HEK293 (cell line): ENCODE results near the gene RNF40.

Source experiments
- GLI4 ChIP-seq: fragments of 450-650 bp; formaldehyde crosslinking; IDR thresholded peaks from 2 replicates; pipeline ENCODE4 v1.5.1; 2016; ENCODE audit warnings: missing biosample characterization, missing genetic modification characterization
- RBAK ChIP-seq: fragments of 450-650 bp; formaldehyde crosslinking; IDR thresholded peaks from 2 replicates; pipeline ENCODE4 v1.5.1; 2016; ENCODE audit warnings: missing biosample characterization, missing genetic modification characterization
- SP2 ChIP-seq: fragments of 450-650 bp; formaldehyde crosslinking; IDR thresholded peaks from 2 replicates; pipeline ENCODE4 v1.5.1; 2016; ENCODE audit warnings: missing biosample characterization, missing genetic modification characterization
- ZNF169 ChIP-seq: fragments of 450-650 bp; formaldehyde crosslinking; IDR thresholded peaks from 2 replicates; pipeline ENCODE4 v1.5.1; 2016; ENCODE audit warnings: missing biosample characterization, missing genetic modification characterization
- ZNF174 ChIP-seq: fragments of 450-650 bp; formaldehyde crosslinking; IDR thresholded peaks from 2 replicates; pipeline ENCODE4 v1.5.0; 2017; ENCODE audit warnings: missing biosample characterization, mild to moderate bottlenecking, missing genetic modification characterization
- ZNF2 ChIP-seq: fragments of 450-650 bp; formaldehyde crosslinking; IDR thresholded peaks from 2 replicates; pipeline ENCODE4 v1.5.1; 2016; ENCODE audit warnings: missing biosample characterization, missing genetic modification characterization
- ZNF23 ChIP-seq: fragments of 450-650 bp; formaldehyde crosslinking; IDR thresholded peaks from 2 replicates; pipeline ENCODE4 v1.5.1; 2016; ENCODE audit warnings: missing biosample characterization, missing genetic modification characterization, borderline replicate concordance
- ZNF302 ChIP-seq: fragments of 450-650 bp; formaldehyde crosslinking; IDR thresholded peaks from 2 replicates; pipeline ENCODE4 v1.5.1; 2016; ENCODE audit warnings: missing biosample characterization, missing genetic modification characterization, low read depth
- ZNF404 ChIP-seq: fragments of 450-650 bp; formaldehyde crosslinking; IDR thresholded peaks from 2 replicates; pipeline ENCODE4 v1.5.1; 2017; ENCODE audit warnings: missing biosample characterization, missing genetic modification characterization
- ZNF529 ChIP-seq: fragments of 450-650 bp; formaldehyde crosslinking; IDR thresholded peaks from 2 replicates; pipeline ENCODE4 v1.5.1; 2017; ENCODE audit warnings: missing genetic modification characterization, missing biosample characterization; ENCODE audit not compliant: insufficient replicate concordance
- ZNF544 ChIP-seq: fragments of 450-650 bp; formaldehyde crosslinking; IDR thresholded peaks from 2 replicates; pipeline ENCODE4 v1.5.0; 2017; ENCODE audit warnings: missing biosample characterization, missing genetic modification characterization
- ZNF621 ChIP-seq: fragments of 450-650 bp; formaldehyde crosslinking; IDR thresholded peaks from 2 replicates; pipeline ENCODE4 v1.5.1; 2017; ENCODE audit warnings: missing biosample characterization, missing genetic modification characterization
- ZNF623 ChIP-seq: fragments of 450-650 bp; formaldehyde crosslinking; IDR thresholded peaks from 2 replicates; pipeline ENCODE4 v1.5.1; 2016; ENCODE audit warnings: missing biosample characterization, missing genetic modification characterization
- ZNF76 ChIP-seq: fragments of 450-650 bp; formaldehyde crosslinking; IDR thresholded peaks from 2 replicates; pipeline ENCODE4; 2016; ENCODE audit warnings: low read depth, missing biosample characterization, missing genetic modification characterization, borderline replicate concordance
- ZNF777 ChIP-seq: fragments of 450-650 bp; formaldehyde crosslinking; IDR thresholded peaks from 2 replicates; pipeline ENCODE4 v1.5.1; 2017; ENCODE audit warnings: missing biosample characterization, missing genetic modification characterization, borderline replicate concordance
- TF ChIP-seq, protein P1 (sequence below): fragments of 450-650 bp; formaldehyde crosslinking; conservative IDR thresholded peaks from 2 replicates; pipeline ENCODE4 v1.5.1; 2016; ENCODE audit warnings: low read depth, missing biosample characterization, missing genetic modification characterization
- TF ChIP-seq, protein P2 (sequence below): fragments of 450-650 bp; formaldehyde crosslinking; IDR thresholded peaks from 2 replicates; pipeline ENCODE4 v1.5.1; 2017; ENCODE audit warnings: missing biosample characterization, missing genetic modification characterization
- TF ChIP-seq, protein P3 (sequence below): fragments of 450-650 bp; formaldehyde crosslinking; IDR thresholded peaks from 2 replicates; pipeline ENCODE4 v1.5.1; 2016; ENCODE audit warnings: missing biosample characterization, missing genetic modification characterization, low read depth
- TF ChIP-seq, protein P4 (sequence below): fragments of 450-650 bp; formaldehyde crosslinking; IDR thresholded peaks from 2 replicates; pipeline ENCODE4 v1.5.1; 2017; ENCODE audit warnings: missing biosample characterization, missing genetic modification characterization
- TF ChIP-seq, protein P5 (sequence below): fragments of 450-650 bp; formaldehyde crosslinking; IDR thresholded peaks from 2 replicates; pipeline ENCODE4 v1.5.1; 2017; ENCODE audit warnings: missing biosample characterization, missing genetic modification characterization
- TF ChIP-seq, protein P6 (sequence below): fragments of 450-650 bp; formaldehyde crosslinking; IDR thresholded peaks from 2 replicates; pipeline ENCODE4 v1.5.1; 2016; ENCODE audit warnings: missing biosample characterization, missing genetic modification characterization
- TF ChIP-seq, protein P7 (sequence below): fragments of 450-650 bp; formaldehyde crosslinking; IDR thresholded peaks from 2 replicates; pipeline ENCODE4 v1.5.1; 2016; ENCODE audit warnings: missing biosample characterization, missing genetic modification characterization
- TF ChIP-seq, protein P8 (sequence below): fragments of 450-650 bp; formaldehyde crosslinking; IDR thresholded peaks from 2 replicates; pipeline ENCODE4 v1.5.1; 2016; ENCODE audit warnings: missing biosample characterization, missing genetic modification characterization

RNF40 gene

DNA sequence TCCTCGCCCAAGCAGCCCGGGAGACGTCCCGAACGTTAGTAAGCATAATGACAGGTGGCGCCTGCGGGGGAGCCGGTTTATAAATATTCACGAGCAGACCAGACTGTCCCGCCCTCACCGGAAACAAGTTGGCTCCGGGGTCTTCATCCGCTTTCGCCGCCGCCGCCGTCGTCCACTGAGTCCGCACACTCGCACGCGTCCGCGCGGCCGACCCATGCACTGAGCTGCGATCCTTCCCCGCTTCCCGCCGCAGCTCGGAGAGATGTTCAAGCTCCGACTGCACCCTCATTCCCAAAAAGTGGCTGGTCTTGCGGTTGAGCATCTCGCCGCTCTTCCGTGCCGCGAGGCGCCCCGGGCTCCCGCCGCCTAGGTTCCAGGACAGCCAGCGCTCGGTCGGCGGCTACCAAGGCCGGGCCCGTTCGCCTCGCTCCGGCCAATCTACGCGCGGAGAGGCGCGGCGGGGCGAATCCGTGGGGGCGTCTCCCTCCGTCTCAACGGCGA, 645 bp upstream of the RNF40 start (continued):
- TF ChIP-seq, protein P1, sequence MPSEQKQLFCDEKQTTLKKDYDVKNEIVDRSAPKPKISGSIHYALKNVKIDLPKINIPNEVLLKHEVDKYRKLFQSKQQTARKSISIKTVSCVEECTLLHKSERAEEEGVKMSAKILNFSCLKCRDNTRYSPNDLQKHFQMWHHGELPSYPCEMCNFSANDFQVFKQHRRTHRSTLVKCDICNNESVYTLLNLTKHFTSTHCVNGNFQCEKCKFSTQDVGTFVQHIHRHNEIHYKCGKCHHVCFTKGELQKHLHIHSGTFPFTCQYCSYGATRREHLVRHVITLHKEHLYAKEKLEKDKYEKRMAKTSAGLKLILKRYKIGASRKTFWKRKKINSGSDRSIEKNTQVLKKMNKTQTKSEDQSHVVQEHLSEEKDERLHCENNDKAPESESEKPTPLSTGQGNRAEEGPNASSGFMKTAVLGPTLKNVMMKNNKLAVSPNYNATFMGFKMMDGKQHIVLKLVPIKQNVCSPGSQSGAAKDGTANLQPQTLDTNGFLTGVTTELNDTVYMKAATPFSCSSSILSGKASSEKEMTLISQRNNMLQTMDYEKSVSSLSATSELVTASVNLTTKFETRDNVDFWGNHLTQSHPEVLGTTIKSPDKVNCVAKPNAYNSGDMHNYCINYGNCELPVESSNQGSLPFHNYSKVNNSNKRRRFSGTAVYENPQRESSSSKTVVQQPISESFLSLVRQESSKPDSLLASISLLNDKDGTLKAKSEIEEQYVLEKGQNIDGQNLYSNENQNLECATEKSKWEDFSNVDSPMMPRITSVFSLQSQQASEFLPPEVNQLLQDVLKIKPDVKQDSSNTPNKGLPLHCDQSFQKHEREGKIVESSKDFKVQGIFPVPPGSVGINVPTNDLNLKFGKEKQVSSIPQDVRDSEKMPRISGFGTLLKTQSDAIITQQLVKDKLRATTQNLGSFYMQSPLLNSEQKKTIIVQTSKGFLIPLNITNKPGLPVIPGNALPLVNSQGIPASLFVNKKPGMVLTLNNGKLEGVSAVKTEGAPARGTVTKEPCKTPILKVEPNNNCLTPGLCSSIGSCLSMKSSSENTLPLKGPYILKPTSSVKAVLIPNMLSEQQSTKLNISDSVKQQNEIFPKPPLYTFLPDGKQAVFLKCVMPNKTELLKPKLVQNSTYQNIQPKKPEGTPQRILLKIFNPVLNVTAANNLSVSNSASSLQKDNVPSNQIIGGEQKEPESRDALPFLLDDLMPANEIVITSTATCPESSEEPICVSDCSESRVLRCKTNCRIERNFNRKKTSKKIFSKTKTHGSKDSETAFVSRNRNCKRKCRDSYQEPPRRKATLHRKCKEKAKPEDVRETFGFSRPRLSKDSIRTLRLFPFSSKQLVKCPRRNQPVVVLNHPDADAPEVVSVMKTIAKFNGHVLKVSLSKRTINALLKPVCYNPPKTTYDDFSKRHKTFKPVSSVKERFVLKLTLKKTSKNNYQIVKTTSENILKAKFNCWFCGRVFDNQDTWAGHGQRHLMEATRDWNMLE = no peak
- TF ChIP-seq SP2 (tag by site-specific recombination) (no peak), ZNF76 (tag by site-specific recombination) (no peak; the same call in 1 of the 2 replicates), ZNF404 (tag by site-specific recombination) (no peak), ZNF623 (no peak; the same call in 1 of the 2 replicates), ZNF2 (peak; percentile 72; the same call in 1 of the 2 replicates), ZNF529 (tag by site-specific recombination) (no peak), ZNF777 (tag by site-specific recombination) (peak; percentile 76; the same call in 1 of the 2 replicates), ZNF174 (tag by site-specific recombination) (no peak), ZNF169 (0 out of 2 replicates have a peak, but pooled peaks have one; percentile 71), ZNF621 (tag by site-specific recombination) (no peak), ZNF544 (tag by site-specific recombination) (no peak), ZNF302 (no peak), RBAK (no peak), ZNF23 (tag by site-specific recombination) (no peak), GLI4 (tag by site-specific recombination) (no peak)
- TF ChIP-seq, protein P2, sequence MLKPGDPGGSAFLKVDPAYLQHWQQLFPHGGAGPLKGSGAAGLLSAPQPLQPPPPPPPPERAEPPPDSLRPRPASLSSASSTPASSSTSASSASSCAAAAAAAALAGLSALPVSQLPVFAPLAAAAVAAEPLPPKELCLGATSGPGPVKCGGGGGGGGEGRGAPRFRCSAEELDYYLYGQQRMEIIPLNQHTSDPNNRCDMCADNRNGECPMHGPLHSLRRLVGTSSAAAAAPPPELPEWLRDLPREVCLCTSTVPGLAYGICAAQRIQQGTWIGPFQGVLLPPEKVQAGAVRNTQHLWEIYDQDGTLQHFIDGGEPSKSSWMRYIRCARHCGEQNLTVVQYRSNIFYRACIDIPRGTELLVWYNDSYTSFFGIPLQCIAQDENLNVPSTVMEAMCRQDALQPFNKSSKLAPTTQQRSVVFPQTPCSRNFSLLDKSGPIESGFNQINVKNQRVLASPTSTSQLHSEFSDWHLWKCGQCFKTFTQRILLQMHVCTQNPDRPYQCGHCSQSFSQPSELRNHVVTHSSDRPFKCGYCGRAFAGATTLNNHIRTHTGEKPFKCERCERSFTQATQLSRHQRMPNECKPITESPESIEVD (tag by site-specific recombination) = no peak
- TF ChIP-seq, protein P3, sequence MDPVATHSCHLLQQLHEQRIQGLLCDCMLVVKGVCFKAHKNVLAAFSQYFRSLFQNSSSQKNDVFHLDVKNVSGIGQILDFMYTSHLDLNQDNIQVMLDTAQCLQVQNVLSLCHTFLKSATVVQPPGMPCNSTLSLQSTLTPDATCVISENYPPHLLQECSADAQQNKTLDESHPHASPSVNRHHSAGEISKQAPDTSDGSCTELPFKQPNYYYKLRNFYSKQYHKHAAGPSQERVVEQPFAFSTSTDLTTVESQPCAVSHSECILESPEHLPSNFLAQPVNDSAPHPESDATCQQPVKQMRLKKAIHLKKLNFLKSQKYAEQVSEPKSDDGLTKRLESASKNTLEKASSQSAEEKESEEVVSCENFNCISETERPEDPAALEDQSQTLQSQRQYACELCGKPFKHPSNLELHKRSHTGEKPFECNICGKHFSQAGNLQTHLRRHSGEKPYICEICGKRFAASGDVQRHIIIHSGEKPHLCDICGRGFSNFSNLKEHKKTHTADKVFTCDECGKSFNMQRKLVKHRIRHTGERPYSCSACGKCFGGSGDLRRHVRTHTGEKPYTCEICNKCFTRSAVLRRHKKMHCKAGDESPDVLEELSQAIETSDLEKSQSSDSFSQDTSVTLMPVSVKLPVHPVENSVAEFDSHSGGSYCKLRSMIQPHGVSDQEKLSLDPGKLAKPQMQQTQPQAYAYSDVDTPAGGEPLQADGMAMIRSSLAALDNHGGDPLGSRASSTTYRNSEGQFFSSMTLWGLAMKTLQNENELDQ (tag by site-specific recombination) = no peak
- TF ChIP-seq, protein P4, sequence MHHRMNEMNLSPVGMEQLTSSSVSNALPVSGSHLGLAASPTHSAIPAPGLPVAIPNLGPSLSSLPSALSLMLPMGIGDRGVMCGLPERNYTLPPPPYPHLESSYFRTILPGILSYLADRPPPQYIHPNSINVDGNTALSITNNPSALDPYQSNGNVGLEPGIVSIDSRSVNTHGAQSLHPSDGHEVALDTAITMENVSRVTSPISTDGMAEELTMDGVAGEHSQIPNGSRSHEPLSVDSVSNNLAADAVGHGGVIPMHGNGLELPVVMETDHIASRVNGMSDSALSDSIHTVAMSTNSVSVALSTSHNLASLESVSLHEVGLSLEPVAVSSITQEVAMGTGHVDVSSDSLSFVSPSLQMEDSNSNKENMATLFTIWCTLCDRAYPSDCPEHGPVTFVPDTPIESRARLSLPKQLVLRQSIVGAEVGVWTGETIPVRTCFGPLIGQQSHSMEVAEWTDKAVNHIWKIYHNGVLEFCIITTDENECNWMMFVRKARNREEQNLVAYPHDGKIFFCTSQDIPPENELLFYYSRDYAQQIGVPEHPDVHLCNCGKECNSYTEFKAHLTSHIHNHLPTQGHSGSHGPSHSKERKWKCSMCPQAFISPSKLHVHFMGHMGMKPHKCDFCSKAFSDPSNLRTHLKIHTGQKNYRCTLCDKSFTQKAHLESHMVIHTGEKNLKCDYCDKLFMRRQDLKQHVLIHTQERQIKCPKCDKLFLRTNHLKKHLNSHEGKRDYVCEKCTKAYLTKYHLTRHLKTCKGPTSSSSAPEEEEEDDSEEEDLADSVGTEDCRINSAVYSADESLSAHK (tag by site-specific recombination) = no peak
- TF ChIP-seq, protein P5, sequence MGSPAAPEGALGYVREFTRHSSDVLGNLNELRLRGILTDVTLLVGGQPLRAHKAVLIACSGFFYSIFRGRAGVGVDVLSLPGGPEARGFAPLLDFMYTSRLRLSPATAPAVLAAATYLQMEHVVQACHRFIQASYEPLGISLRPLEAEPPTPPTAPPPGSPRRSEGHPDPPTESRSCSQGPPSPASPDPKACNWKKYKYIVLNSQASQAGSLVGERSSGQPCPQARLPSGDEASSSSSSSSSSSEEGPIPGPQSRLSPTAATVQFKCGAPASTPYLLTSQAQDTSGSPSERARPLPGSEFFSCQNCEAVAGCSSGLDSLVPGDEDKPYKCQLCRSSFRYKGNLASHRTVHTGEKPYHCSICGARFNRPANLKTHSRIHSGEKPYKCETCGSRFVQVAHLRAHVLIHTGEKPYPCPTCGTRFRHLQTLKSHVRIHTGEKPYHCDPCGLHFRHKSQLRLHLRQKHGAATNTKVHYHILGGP = no peak
- TF ChIP-seq, protein P6, sequence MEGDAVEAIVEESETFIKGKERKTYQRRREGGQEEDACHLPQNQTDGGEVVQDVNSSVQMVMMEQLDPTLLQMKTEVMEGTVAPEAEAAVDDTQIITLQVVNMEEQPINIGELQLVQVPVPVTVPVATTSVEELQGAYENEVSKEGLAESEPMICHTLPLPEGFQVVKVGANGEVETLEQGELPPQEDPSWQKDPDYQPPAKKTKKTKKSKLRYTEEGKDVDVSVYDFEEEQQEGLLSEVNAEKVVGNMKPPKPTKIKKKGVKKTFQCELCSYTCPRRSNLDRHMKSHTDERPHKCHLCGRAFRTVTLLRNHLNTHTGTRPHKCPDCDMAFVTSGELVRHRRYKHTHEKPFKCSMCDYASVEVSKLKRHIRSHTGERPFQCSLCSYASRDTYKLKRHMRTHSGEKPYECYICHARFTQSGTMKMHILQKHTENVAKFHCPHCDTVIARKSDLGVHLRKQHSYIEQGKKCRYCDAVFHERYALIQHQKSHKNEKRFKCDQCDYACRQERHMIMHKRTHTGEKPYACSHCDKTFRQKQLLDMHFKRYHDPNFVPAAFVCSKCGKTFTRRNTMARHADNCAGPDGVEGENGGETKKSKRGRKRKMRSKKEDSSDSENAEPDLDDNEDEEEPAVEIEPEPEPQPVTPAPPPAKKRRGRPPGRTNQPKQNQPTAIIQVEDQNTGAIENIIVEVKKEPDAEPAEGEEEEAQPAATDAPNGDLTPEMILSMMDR (tag by site-specific recombination) = no peak; the same call in none of the 2 replicates
- TF ChIP-seq, protein P7, sequence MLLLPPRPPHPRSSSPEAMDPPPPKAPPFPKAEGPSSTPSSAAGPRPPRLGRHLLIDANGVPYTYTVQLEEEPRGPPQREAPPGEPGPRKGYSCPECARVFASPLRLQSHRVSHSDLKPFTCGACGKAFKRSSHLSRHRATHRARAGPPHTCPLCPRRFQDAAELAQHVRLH = peak; percentile 56; the same call in 1 of the 2 replicates
- TF ChIP-seq, protein P8, sequence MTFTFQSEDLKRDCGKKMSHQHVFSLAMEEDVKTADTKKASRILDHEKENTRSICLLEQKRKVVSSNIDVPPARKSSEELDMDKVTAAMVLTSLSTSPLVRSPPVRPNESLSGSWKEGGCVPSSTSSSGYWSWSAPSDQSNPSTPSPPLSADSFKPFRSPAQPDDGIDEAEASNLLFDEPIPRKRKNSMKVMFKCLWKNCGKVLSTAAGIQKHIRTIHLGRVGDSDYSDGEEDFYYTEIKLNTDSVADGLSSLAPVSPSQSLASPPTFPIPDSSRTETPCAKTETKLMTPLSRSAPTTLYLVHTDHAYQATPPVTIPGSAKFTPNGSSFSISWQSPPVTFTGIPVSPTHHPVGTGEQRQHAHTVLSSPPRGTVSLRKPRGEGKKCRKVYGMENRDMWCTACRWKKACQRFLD = no peak
